Liver (tissue), 9 donors: Measurements from ENCODE around the gene PIEZO2. TPM values are rescaled to one million over a fixed set of nuclear protein-coding genes. Genes with fewer than 3 reads are reported as not detected.

Experiments used
- DNase-seq: peaks from one replicate; pipeline ENCODE4 v3.0.0-alpha.2; 2017; ENCODE audit warnings: low spot score
- H3K27ac ChIP-seq, 2 donors: one replicate each; pipeline ENCODE4 v1.7.0; 2013; ENCODE audit warnings: inconsistent platforms in 2 of 2, low read length in 2 of 2, control low read depth in 1 of 2, low read depth in 1 of 2, mild to moderate bottlenecking in 1 of 2
- H3K27me3 ChIP-seq, 4 donors: one replicate each; pipeline versions ENCODE4 v1.6.1 to v1.7.0; 2013; ENCODE audit warnings: low read length in 3 of 4, inconsistent platforms in 1 of 4, mild to moderate bottlenecking in 1 of 4, moderate library complexity in 1 of 4; ENCODE audit not compliant: control insufficient read depth in 4 of 4, insufficient read depth in 4 of 4
- H3K36me3 ChIP-seq, 4 donors: one replicate each; pipeline versions ENCODE4 v1.6.1 to v1.7.0; 2013; ENCODE audit warnings: low read length in 3 of 4, mild to moderate bottlenecking in 3 of 4, low read depth in 1 of 4, moderate library complexity in 1 of 4; ENCODE audit not compliant: control insufficient read depth in 4 of 4, insufficient read depth in 3 of 4
- H3K4me1 ChIP-seq, 4 donors: one replicate each; pipeline versions ENCODE4 v1.6.1 to v1.7.0; 2013; ENCODE audit warnings: low read length in 3 of 4, mild to moderate bottlenecking in 3 of 4, moderate library complexity in 1 of 4; ENCODE audit not compliant: control insufficient read depth in 4 of 4, insufficient read depth in 4 of 4
- H3K4me3 ChIP-seq, 3 donors: one replicate each; pipeline versions ENCODE4 v1.6.1 to v1.7.0; 2013; ENCODE audit warnings: low read length in 3 of 3, control low read depth in 1 of 3, low read depth in 1 of 3, mild to moderate bottlenecking in 1 of 3
- H3K9ac ChIP-seq, 2 donors: one replicate each; pipeline ENCODE4 v1.7.0; 2013; ENCODE audit warnings: low read length in 2 of 2, mild to moderate bottlenecking in 2 of 2, moderate library complexity in 2 of 2, control low read depth in 1 of 2, low read depth in 1 of 2
- H3K9me3 ChIP-seq, 4 donors: one replicate each; pipeline versions ENCODE4 v1.6.1 to v1.7.0; 2013; ENCODE audit warnings: low read length in 3 of 4; ENCODE audit not compliant: control insufficient read depth in 4 of 4
- ATF3 ChIP-seq: IDR thresholded peaks from 2 replicates; pipeline ENCODE4 v1.6.1; 2016; ENCODE audit warnings: antibody characterized with exemption
- CTCF ChIP-seq: fragments of 150-350 bp; IDR thresholded peaks from 2 replicates; pipeline ENCODE4 v1.5.1; 2017; ENCODE audit warnings: improper control_type of control experiment, low read depth, low read length; ENCODE audit not compliant: missing input control
- EGR1 ChIP-seq, 2 donors: IDR thresholded peaks; 2 replicates each; pipeline ENCODE4 v1.6.1; 2016 to 2018; ENCODE audit warnings: antibody characterized with exemption in 2 of 2, low read depth in 2 of 2
- FOXA1 ChIP-seq: IDR thresholded peaks from 2 replicates; pipeline ENCODE4 v1.6.1; 2016; ENCODE audit warnings: antibody characterized with exemption
- FOXA2 ChIP-seq: IDR thresholded peaks from 2 replicates; pipeline ENCODE4 v1.6.1; 2016; ENCODE audit warnings: antibody characterized with exemption
- GABPA ChIP-seq, 2 donors: IDR thresholded peaks in 1 of 2; conservative IDR thresholded peaks in 1 of 2; 2 replicates each; pipeline ENCODE4 v1.6.1; 2016; ENCODE audit warnings: antibody characterized with exemption in 2 of 2, mild to moderate bottlenecking in 1 of 2, moderate library complexity in 1 of 2
- HNF4A ChIP-seq, 2 donors: conservative IDR thresholded peaks; 2 replicates each; pipeline ENCODE4 v1.6.1; 2016; ENCODE audit warnings: antibody characterized with exemption in 2 of 2, mild to moderate bottlenecking in 2 of 2
- HNF4G ChIP-seq: IDR thresholded peaks from 2 replicates; pipeline ENCODE4 v1.6.1; 2016; ENCODE audit warnings: antibody characterized with exemption
- JUND ChIP-seq, 2 donors: IDR thresholded peaks; 2 replicates each; pipeline ENCODE4 v1.6.1; 2016; ENCODE audit warnings: antibody characterized with exemption in 2 of 2
- MAX ChIP-seq: IDR thresholded peaks from 2 replicates; pipeline ENCODE4 v1.6.1; 2016; ENCODE audit warnings: antibody characterized with exemption
- NR2F2 ChIP-seq: IDR thresholded peaks from 2 replicates; pipeline ENCODE4 v1.6.1; 2016; ENCODE audit warnings: antibody characterized with exemption
- RAD21 ChIP-seq, 2 donors: IDR thresholded peaks; 2 replicates each; pipeline ENCODE4 v1.6.1; 2016; ENCODE audit warnings: antibody characterized with exemption in 2 of 2, mild to moderate bottlenecking in 2 of 2
- REST ChIP-seq: IDR thresholded peaks from 2 replicates; pipeline ENCODE4 v1.6.1; 2016; ENCODE audit warnings: antibody characterized with exemption, mild to moderate bottlenecking
- RXRA ChIP-seq, 2 donors: IDR thresholded peaks; 2 replicates each; pipeline ENCODE4 v1.6.1; 2017 to 2018; ENCODE audit warnings: antibody characterized with exemption in 2 of 2, mild to moderate bottlenecking in 1 of 2
- SP1 ChIP-seq: IDR thresholded peaks from 2 replicates; pipeline ENCODE4 v1.6.1; 2018; ENCODE audit warnings: antibody characterized with exemption, mild to moderate bottlenecking
- TAF1 ChIP-seq: conservative IDR thresholded peaks from 2 replicates; pipeline ENCODE4 v1.6.1; 2016; ENCODE audit warnings: antibody characterized with exemption, mild to moderate bottlenecking
- YY1 ChIP-seq: IDR thresholded peaks from 2 replicates; pipeline ENCODE4 v1.6.1; 2016; ENCODE audit warnings: antibody characterized with exemption, mild to moderate bottlenecking
- ZBTB33 ChIP-seq: IDR thresholded peaks from 2 replicates; pipeline ENCODE4 v1.6.1; 2016; ENCODE audit warnings: antibody characterized with exemption
- WGBS: extraction: QIAGEN DNeasy Blood & Tissue Kit; methylation state at CpG from one replicate; pipeline ENCODE4 v1.1.7; 2013; 5-methylcytosine and 5-hydroxymethylcytosine counted together
- polyA plus RNA-seq, 2 donors: library from polyadenylated mRNA; stranded (reverse) in 1 of 2; unstranded in 1 of 2; fragments of 200-250 nt in 1 of 2; fragments of >200 nt in 1 of 2; fragmentation: Nextera tagmentation in 1 of 2; extraction: Ambion mirVana in 1 of 2; gene quantifications; one replicate each; pipeline versions ENCODE4 v1.2.1 to v1.2.3, GENCODE V29; 2013 to 2015
- total RNA-seq, 2 donors: library from RNA; depleted of rRNA; stranded (reverse); fragments of >200 nt; gene quantifications; one replicate each; pipeline ENCODE4 v1.2.3, GENCODE V29; 2014
- donor health status: healthy.
- donor health status: healthy.
- donor health status: healthy.
- donor health status: healthy.
- donor health status: healthy.

The PIEZO2 gene
- total and polyA plus RNA-seq, 4 donors = 1.1 to 12.3 (median 4.8) TPM

- Histone ChIP-seq H3K27me3 (no peaks in the 10 kb centered on the region), H3K36me3 (no peaks in the 10 kb centered on the region), H3K9ac (no peak overlapping the region), H3K4me3 (no peak overlapping the region), H3K27ac (no peak overlapping the region), H3K4me1 (peaks cover 0 to 8% (median 2%) of the 10 kb centered on the region in 4 donors), H3K9me3 (no peaks in the 10 kb centered on the region)
- 89% methylated on average over 4 of the region's 4 CpGs for WGBS
- no peak for DNase-seq
- no peak for TF ChIP-seq YY1
- TF ChIP-seq ATF3 = no peak
- no peak for TF ChIP-seq RXRA (IDR thresholded peaks at IDR 0.05)
- TF ChIP-seq TAF1 = no peak
- no peak for TF ChIP-seq HNF4A (conservative IDR thresholded peaks at IDR 0.05)
- no peak for TF ChIP-seq RAD21 (IDR thresholded peaks at IDR 0.05)
- no peak for TF ChIP-seq GABPA (IDR thresholded peaks at IDR 0.05 in 1 of 2, conservative IDR thresholded peaks at IDR 0.05 in 1 of 2)
- no peak for TF ChIP-seq ZBTB33
- TF ChIP-seq SP1 = no peak
- no peak for TF ChIP-seq JUND (IDR thresholded peaks at IDR 0.05)
- no peak for TF ChIP-seq CTCF
- TF ChIP-seq NR2F2 = no peak
- TF ChIP-seq HNF4G = no peak
- no peak for TF ChIP-seq FOXA1
- TF ChIP-seq FOXA2 = no peak
- no peak for TF ChIP-seq REST
- no peak for TF ChIP-seq MAX
- no peak for TF ChIP-seq EGR1 (IDR thresholded peaks at IDR 0.05; ENCODE audit: low read depth in 2 of 2)
Measured at GRCh38 chr18:10860382-10860781, 289.0 kb downstream of the PIEZO2 start.

GRCh38 chr18:10858477-10858876, 290.9 kb downstream of the PIEZO2 start:
- no peak overlapping the region for H3K9ac ChIP-seq
- H3K27me3 ChIP-seq = no peaks in the 10 kb centered on the region
- no peak overlapping the region for H3K27ac ChIP-seq
- peaks cover 0 to 8% (median 2%) of the 10 kb centered on the region in 4 donors for H3K4me1 ChIP-seq
- no peaks in the 10 kb centered on the region for H3K36me3 ChIP-seq
- no peaks in the 10 kb centered on the region for H3K9me3 ChIP-seq
- 47% methylated on average over 4 of the region's 4 CpGs for WGBS
- H3K4me3 ChIP-seq = no peak overlapping the region
- no peak for DNase-seq
- TF ChIP-seq FOXA1 = no peak
- TF ChIP-seq NR2F2 = no peak
- no peak for TF ChIP-seq GABPA (IDR thresholded peaks at IDR 0.05 in 1 of 2, conservative IDR thresholded peaks at IDR 0.05 in 1 of 2)
- no peak for TF ChIP-seq RXRA (IDR thresholded peaks at IDR 0.05)
- TF ChIP-seq CTCF = no peak
